Uterus (tissue), 2 donors: ENCODE results near the gene HIPK4.
"Not testable (repeated sequence)": the region's sequence is repeated elsewhere in the genome, so short reads cannot be mapped to it uniquely, and the experiment has no call there.

Experiments used
- CTCF ChIP-seq, 4 experiments: fragments of 200-600 bp in 2 of 4; fragments of 450-650 bp in 2 of 4; sonication (generic) in 2 of 4; IDR thresholded peaks; one replicate each; pipeline ENCODE4 v1.5.1; 2016 to 2019; ENCODE audit warnings: antibody characterized with exemption in 4 of 4, mild to moderate bottlenecking in 2 of 4, moderate library complexity in 1 of 4
- POLR2A ChIP-seq, 2 donors: fragments of 450-650 bp; IDR thresholded peaks; one replicate each; pipeline ENCODE4 v1.6.1; 2016; ENCODE audit warnings: antibody characterized with exemption in 2 of 2, mild to moderate bottlenecking in 1 of 2, moderate library complexity in 1 of 2

- TF ChIP-seq CTCF, POLR2A (IDR thresholded peaks at IDR 0.05): not testable (repeated sequence)
Measured at GRCh38 chr19:40430242-40430641, 40.3 kb upstream of the HIPK4 start.
